C4-2B (cell line): Measurements from ENCODE around the gene OR8S1.

Experiments used
- CTCF ChIP-seq: fragments of 450-650 bp; conservative IDR thresholded peaks from 2 replicates; pipeline ENCODE4 v1.5.1; 2017; ENCODE audit warnings: mild to moderate bottlenecking
- ZFX ChIP-seq: fragments of 450-650 bp; IDR thresholded peaks from 2 replicates; pipeline ENCODE4 v1.6.1; 2017

GRCh38 chr12:48542300-48542928 is 17.0 kb downstream of the OR8S1 start:
- TF ChIP-seq CTCF (peak; percentile 96), ZFX (no peak)
